Occipital lobe (tissue), 2 donors: ENCODE data around the gene CNR2. TPM values are rescaled to one million over a fixed set of nuclear protein-coding genes. Genes with fewer than 3 reads are reported as not detected.
"Not testable (repeated sequence)": the region's sequence is repeated elsewhere in the genome, so short reads cannot be mapped to it uniquely, and the experiment has no call there.

Source experiments
- DNase-seq: peaks from one replicate; lab custom pipeline; 2025; lab: John Stamatoyannopoulos, UW
- total RNA-seq: library from RNA; depleted of rRNA; stranded (reverse); fragments of >200 nt; gene quantifications from one replicate; pipeline ENCODE4 v1.2.3, GENCODE V29; 2014

Gene CNR2
- not detected for total RNA-seq

- no peak for DNase-seq
Observed at GRCh38 chr1:23913212-23913880, at the start of gene CNR2. TSS of gene CNR2 (minus strand) at chr1:23913362. CDS start at chr1:23875617, 37,745 bp downstream.

GRCh38 chr1:23960291-23961020 lies 47.3 kb upstream of the CNR2 start:
- no peak for DNase-seq

- DNase-seq = peak; percentile 97
Observed at GRCh38 chr1:23959461-23960290, 46.5 kb upstream of the CNR2 start, which contains the start of gene PNRC2. TSS of gene PNRC2 (plus strand) at chr1:23959828. CDS start at chr1:23961458, 1,630 bp downstream.

- DNase-seq = peak; percentile 55
Observed at GRCh38 chr1:23958810-23959460, 45.8 kb upstream of the CNR2 start.

- DNase-seq = not testable (repeated sequence)
Observed at GRCh38 chr1:23958040-23958809, 45.1 kb upstream of the CNR2 start.

- DNase-seq = no peak
Observed at GRCh38 chr1:23957096-23957495, 43.9 kb upstream of the CNR2 start.

- DNase-seq = no peak
Observed at GRCh38 chr1:23953020-23953419, 39.9 kb upstream of the CNR2 start.

- no peak for DNase-seq
Observed at GRCh38 chr1:23947366-23947765, 34.2 kb upstream of the CNR2 start.

- DNase-seq = no peak
Observed at GRCh38 chr1:23936481-23937176, 23.5 kb upstream of the CNR2 start.

GRCh38 chr1:23931491-23931880 lies 18.3 kb upstream of the CNR2 start:
- no peak for DNase-seq

GRCh38 chr1:23930861-23931490 lies 17.8 kb upstream of the CNR2 start:
- no peak for DNase-seq

- DNase-seq = no peak
Observed at GRCh38 chr1:23930270-23930669, 17.1 kb upstream of the CNR2 start.

- no peak for DNase-seq
Observed at GRCh38 chr1:23928789-23929188, 15.6 kb upstream of the CNR2 start.

GRCh38 chr1:23927097-23927496 lies 13.9 kb upstream of the CNR2 start:
- DNase-seq = no peak

GRCh38 chr1:23925279-23925678 lies 12.1 kb upstream of the CNR2 start:
- no peak for DNase-seq

- no peak for DNase-seq
Observed at GRCh38 chr1:23924601-23925000, 11.4 kb upstream of the CNR2 start.

- no peak for DNase-seq
Observed at GRCh38 chr1:23923592-23924499, 10.7 kb upstream of the CNR2 start.

GRCh38 chr1:23922321-23922943 lies 9.3 kb upstream of the CNR2 start:
- DNase-seq = no peak
